Effector memory CD4-positive, alpha-beta T cell (primary cell): ENCODE results near the gene CUTA.
"Not testable (repeated sequence)": the region's sequence is repeated elsewhere in the genome, so short reads cannot be mapped to it uniquely, and the experiment has no call there.

Experiments used
- DNase-seq, 3 donors: peaks; one replicate each; pipeline ENCODE4 v3.0.0-alpha.2; 2020
- H3K27ac ChIP-seq: 2 replicates; pipeline ENCODE4 v1.7.0; 2013; ENCODE audit warnings: mild to moderate bottlenecking, low read length, moderate library complexity; ENCODE audit not compliant: insufficient read depth, poor library complexity, severe bottlenecking
- H3K27me3 ChIP-seq: replicated peaks from 2 replicates; pipeline ENCODE4 v1.7.0; 2013; ENCODE audit warnings: mild to moderate bottlenecking, low read length; ENCODE audit not compliant: insufficient read depth, control insufficient read depth, poor library complexity, severe bottlenecking
- H3K36me3 ChIP-seq: 2 replicates; pipeline ENCODE4 v1.7.0; 2013; ENCODE audit warnings: mild to moderate bottlenecking, low read length, moderate library complexity; ENCODE audit not compliant: control insufficient read depth, insufficient read depth
- H3K4me1 ChIP-seq: 2 replicates; pipeline ENCODE4 v1.7.0; 2013; ENCODE audit warnings: low read length, mild to moderate bottlenecking; ENCODE audit not compliant: control insufficient read depth, insufficient read depth, poor library complexity, severe bottlenecking
- H3K4me3 ChIP-seq: 2 replicates; pipeline ENCODE4 v1.7.0; 2013; ENCODE audit warnings: low read length, low read depth, mild to moderate bottlenecking; ENCODE audit not compliant: insufficient read depth, poor library complexity, severe bottlenecking
- H3K9me3 ChIP-seq: 2 replicates; pipeline ENCODE4 v1.7.0; 2013; ENCODE audit warnings: mild to moderate bottlenecking, low read length, moderate library complexity; ENCODE audit not compliant: control insufficient read depth

The CUTA gene

GRCh38 chr6:33371901-33372300 lies 46.0 kb downstream of the CUTA start:
- not testable (repeated sequence) for H3K4me1 ChIP-seq, H3K4me3 ChIP-seq, H3K9me3 ChIP-seq, DNase-seq, H3K27ac ChIP-seq, H3K36me3 ChIP-seq, H3K27me3 ChIP-seq

- H3K4me1 ChIP-seq, H3K4me3 ChIP-seq, DNase-seq, H3K36me3 ChIP-seq, H3K9me3 ChIP-seq, H3K27me3 ChIP-seq, H3K27ac ChIP-seq: not testable (repeated sequence)
Observed at GRCh38 chr6:33367715-33368025, 50.2 kb downstream of the CUTA start.

DNA sequence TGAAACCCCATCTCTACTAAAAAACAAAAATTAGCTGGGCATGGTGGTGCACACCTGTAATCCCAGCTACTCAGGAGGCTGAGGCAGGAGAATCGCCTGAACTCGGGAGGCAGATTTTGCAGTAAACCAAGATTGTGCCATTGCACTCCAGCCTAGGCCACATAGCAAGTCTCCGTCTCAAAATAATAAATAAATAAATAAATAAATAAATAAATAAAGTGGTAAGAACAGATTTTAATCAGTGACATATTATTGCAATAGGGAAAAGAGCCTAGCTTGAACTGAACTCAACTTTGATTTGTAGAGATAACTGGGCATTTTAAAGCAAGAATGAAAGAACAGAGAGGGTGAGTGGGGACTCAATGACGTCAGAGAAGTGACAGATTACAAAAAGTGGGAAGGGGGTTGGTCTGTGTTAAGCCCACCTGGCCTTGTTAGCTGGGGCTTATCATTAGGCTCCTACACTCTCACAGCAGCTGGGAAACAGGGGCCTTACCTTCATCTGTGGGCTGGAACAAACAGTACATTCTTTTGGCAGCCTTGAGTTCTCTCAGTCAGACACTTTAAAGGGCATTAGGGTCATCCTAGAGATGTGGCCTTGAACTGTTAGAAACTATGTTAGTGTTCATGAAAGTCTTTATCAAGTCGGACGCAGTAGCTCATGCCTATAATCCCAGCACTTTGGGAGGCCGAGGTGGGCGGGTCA lies 50.7 kb downstream of the CUTA start:
- Histone ChIP-seq H3K27me3 (no peaks in the 10 kb centered on the region), H3K27ac (no peak overlapping the region), H3K36me3 (no peaks in the 10 kb centered on the region), H3K9me3 (no peaks in the 10 kb centered on the region), H3K4me1 (no peaks in the 10 kb centered on the region), H3K4me3 (no peak overlapping the region)
- DNase-seq: no peak
